HCT116 (cell line): ENCODE results near the gene LIPE.

ENCODE experiments used
- CBX3 ChIP-seq: IDR thresholded peaks from 2 replicates; pipeline ENCODE4 v1.6.1; 2012; ENCODE audit warnings: low read depth
- EGR1 ChIP-seq: IDR thresholded peaks from 2 replicates; pipeline ENCODE4 v1.6.1; 2012; ENCODE audit warnings: low read depth
- EZH2 ChIP-seq: fragments of 200-600 bp; sonication (generic); IDR thresholded peaks from 2 replicates; pipeline ENCODE4 v1.6.1; 2017; ENCODE audit warnings: antibody characterized with exemption, mixed run types
- EZH2phosphoT487 ChIP-seq: fragments of 200-600 bp; IDR thresholded peaks from 2 replicates; pipeline ENCODE4 v1.6.1; 2018; ENCODE audit warnings: antibody characterized with exemption, borderline replicate concordance
- JUND ChIP-seq: IDR thresholded peaks from 2 replicates; pipeline ENCODE4 v1.6.1; 2012
- POLR2A ChIP-seq: IDR thresholded peaks from 2 replicates; pipeline ENCODE4 v1.7.0; 2011; ENCODE audit warnings: borderline replicate concordance; ENCODE audit not compliant: insufficient read depth, insufficient read length; ENCODE audit errors: extremely low read depth
- POLR2AphosphoS5 ChIP-seq: IDR thresholded peaks from 2 replicates; pipeline ENCODE4 v1.6.1; 2011; ENCODE audit warnings: mild to moderate bottlenecking, low read depth, low read length, moderate library complexity
- TCF7L2 ChIP-seq: IDR thresholded peaks from 2 replicates; pipeline ENCODE4 v1.7.0; 2011; ENCODE audit warnings: borderline replicate concordance, inconsistent platforms; ENCODE audit not compliant: insufficient read depth, insufficient read length; ENCODE audit errors: extremely low read depth
- YY1 ChIP-seq: IDR thresholded peaks from 2 replicates; pipeline ENCODE4 v1.6.1; 2011; ENCODE audit warnings: low read length, low read depth, moderate library complexity, mild to moderate bottlenecking; ENCODE audit not compliant: insufficient replicate concordance; ENCODE audit errors: extremely low read depth
- ZNF274 ChIP-seq: fragments of 200-500 bp; sonication (Bioruptor generic); IDR thresholded peaks from 2 replicates; pipeline ENCODE4 v1.6.1; 2014; ENCODE audit warnings: mild to moderate bottlenecking, low read depth, low read length, inconsistent platforms
- TF ChIP-seq, protein P1 (sequence below), 3 experiments: fragments of 200-600 bp in 1 of 3; sonication (generic) in 1 of 3; IDR thresholded peaks in 2 of 3; conservative IDR thresholded peaks in 1 of 3; 2 replicates each; pipeline ENCODE4 v1.5.1; 2012 to 2017; ENCODE audit warnings: low read depth in 2 of 3, low read length in 2 of 3, antibody characterized with exemption in 1 of 3, borderline replicate concordance in 1 of 3, control low read depth in 1 of 3, mild to moderate bottlenecking in 1 of 3, mixed read lengths in 1 of 3, mixed run types in 1 of 3, moderate library complexity in 1 of 3; ENCODE audit not compliant: insufficient read depth in 1 of 3
- TF ChIP-seq, protein P2 (sequence below): IDR thresholded peaks from 2 replicates; pipeline ENCODE4 v1.6.1; 2012
- TF ChIP-seq, protein P3 (sequence below): IDR thresholded peaks from 2 replicates; pipeline ENCODE4 v1.6.1; 2011; ENCODE audit warnings: mild to moderate bottlenecking, low read length, moderate library complexity; ENCODE audit not compliant: insufficient replicate concordance; ENCODE audit errors: extremely low read depth
- TF ChIP-seq, protein P4 (sequence below): IDR thresholded peaks from 2 replicates; pipeline ENCODE4 v1.6.1; 2012

DNA sequence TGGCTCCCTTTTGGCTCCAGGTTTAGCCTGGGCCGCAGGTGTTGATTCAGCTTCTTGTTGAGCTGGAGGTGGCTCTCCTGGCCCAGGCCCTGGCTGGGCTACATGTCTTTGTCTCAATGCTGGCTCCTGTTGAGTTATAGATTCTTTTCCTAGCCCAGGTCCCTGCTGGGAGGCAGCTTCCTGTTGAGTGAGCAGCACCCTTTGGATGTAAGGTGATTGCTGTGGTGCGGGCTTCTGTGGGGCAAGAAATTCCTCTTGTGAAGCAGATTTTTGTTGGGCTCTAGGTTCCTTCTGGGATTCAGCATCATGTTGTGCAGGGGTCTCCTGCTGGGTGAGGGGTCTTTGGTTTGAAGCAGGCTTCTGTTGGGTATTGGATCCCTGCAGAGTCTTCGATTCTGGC is 545 bp downstream of the LIPE start:
- TF ChIP-seq POLR2A = no peak
- TF ChIP-seq, protein P1, sequence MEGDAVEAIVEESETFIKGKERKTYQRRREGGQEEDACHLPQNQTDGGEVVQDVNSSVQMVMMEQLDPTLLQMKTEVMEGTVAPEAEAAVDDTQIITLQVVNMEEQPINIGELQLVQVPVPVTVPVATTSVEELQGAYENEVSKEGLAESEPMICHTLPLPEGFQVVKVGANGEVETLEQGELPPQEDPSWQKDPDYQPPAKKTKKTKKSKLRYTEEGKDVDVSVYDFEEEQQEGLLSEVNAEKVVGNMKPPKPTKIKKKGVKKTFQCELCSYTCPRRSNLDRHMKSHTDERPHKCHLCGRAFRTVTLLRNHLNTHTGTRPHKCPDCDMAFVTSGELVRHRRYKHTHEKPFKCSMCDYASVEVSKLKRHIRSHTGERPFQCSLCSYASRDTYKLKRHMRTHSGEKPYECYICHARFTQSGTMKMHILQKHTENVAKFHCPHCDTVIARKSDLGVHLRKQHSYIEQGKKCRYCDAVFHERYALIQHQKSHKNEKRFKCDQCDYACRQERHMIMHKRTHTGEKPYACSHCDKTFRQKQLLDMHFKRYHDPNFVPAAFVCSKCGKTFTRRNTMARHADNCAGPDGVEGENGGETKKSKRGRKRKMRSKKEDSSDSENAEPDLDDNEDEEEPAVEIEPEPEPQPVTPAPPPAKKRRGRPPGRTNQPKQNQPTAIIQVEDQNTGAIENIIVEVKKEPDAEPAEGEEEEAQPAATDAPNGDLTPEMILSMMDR (IDR thresholded peaks at IDR 0.05 in 2 of 3, conservative IDR thresholded peaks at IDR 0.05 in 1 of 3; ENCODE audit: borderline replicate concordance in 1 of 3, insufficient read depth in 1 of 3, low read depth in 2 of 3, low read length in 2 of 3) = no peak
- no peak for TF ChIP-seq EZH2
- TF ChIP-seq, protein P2, sequence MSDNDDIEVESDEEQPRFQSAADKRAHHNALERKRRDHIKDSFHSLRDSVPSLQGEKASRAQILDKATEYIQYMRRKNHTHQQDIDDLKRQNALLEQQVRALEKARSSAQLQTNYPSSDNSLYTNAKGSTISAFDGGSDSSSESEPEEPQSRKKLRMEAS = no peak
- no peak for TF ChIP-seq JUND
- TF ChIP-seq POLR2AphosphoS5 = no peak
- TF ChIP-seq, protein P3, sequence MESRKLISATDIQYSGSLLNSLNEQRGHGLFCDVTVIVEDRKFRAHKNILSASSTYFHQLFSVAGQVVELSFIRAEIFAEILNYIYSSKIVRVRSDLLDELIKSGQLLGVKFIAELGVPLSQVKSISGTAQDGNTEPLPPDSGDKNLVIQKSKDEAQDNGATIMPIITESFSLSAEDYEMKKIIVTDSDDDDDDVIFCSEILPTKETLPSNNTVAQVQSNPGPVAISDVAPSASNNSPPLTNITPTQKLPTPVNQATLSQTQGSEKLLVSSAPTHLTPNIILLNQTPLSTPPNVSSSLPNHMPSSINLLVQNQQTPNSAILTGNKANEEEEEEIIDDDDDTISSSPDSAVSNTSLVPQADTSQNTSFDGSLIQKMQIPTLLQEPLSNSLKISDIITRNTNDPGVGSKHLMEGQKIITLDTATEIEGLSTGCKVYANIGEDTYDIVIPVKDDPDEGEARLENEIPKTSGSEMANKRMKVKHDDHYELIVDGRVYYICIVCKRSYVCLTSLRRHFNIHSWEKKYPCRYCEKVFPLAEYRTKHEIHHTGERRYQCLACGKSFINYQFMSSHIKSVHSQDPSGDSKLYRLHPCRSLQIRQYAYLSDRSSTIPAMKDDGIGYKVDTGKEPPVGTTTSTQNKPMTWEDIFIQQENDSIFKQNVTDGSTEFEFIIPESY = no peak
- no peak for TF ChIP-seq TCF7L2
- no peak for TF ChIP-seq EZH2phosphoT487
- TF ChIP-seq, protein P4, sequence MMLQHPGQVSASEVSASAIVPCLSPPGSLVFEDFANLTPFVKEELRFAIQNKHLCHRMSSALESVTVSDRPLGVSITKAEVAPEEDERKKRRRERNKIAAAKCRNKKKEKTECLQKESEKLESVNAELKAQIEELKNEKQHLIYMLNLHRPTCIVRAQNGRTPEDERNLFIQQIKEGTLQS = no peak
- TF ChIP-seq EGR1 = no peak
- no peak for TF ChIP-seq ZNF274
- no peak for TF ChIP-seq CBX3
- no peak for TF ChIP-seq YY1
